Measurements from ENCODE around the gene TCFL5.
A peak's percentile ranks its signal among the peaks of the same experiment; 100 is the strongest.

Gene TCFL5

GRCh38 chr20:62820962-62821725, 40.5 kb downstream of the TCFL5 start:
- no peak for DNase-seq

GRCh38 chr20:62820208-62820961, 41.2 kb downstream of the TCFL5 start:
- DNase-seq: no peak

GRCh38 chr20:62819494-62820174, 42.0 kb downstream of the TCFL5 start:
- DNase-seq: no peak

- peak; percentile 11 to 24 for DNase-seq
Measured at GRCh38 chr20:62818592-62819493, 42.8 kb downstream of the TCFL5 start.

- no peak for DNase-seq
Measured at GRCh38 chr20:62817975-62818591, 43.5 kb downstream of the TCFL5 start.

- no peak for DNase-seq
Measured at GRCh38 chr20:62816884-62817873, 44.4 kb downstream of the TCFL5 start, which contains the start of gene COL9A3. Gene COL9A3, plus strand, starts transcription at chr20:62817050. Its CDS starts 15 bp downstream, at chr20:62817065.

GRCh38 chr20:62816031-62816883, 45.4 kb downstream of the TCFL5 start:
- peak in 1 of 2 experiments; percentile 17 for DNase-seq

GRCh38 chr20:62815066-62815991, 46.3 kb downstream of the TCFL5 start:
- no peak for DNase-seq

GRCh38 chr20:62814709-62815065, 46.9 kb downstream of the TCFL5 start:
- DNase-seq: no peak

- DNase-seq: no peak
Measured at GRCh38 chr20:62814060-62814708, 47.4 kb downstream of the TCFL5 start.

GRCh38 chr20:62813588-62813987, 48.0 kb downstream of the TCFL5 start:
- DNase-seq: no peak

GRCh38 chr20:62812907-62813200, 48.8 kb downstream of the TCFL5 start:
- DNase-seq: no peak

- peak; percentile 86 to 87 for DNase-seq
Measured at GRCh38 chr20:62812181-62812906, 49.3 kb downstream of the TCFL5 start.

GRCh38 chr20:62811720-62812119, 49.9 kb downstream of the TCFL5 start:
- no peak for DNase-seq

GRCh38 chr20:62811320-62811719, 50.3 kb downstream of the TCFL5 start:
- no peak for DNase-seq

- no peak for DNase-seq
Measured at GRCh38 chr20:62809530-62810428, 51.8 kb downstream of the TCFL5 start.

Measured in Kasumi-1 (cell line).